HEK293 (cell line): ENCODE data around the gene LRRC74A.

ENCODE experiments used
- CTCF ChIA-PET: fragments of 350-600 bp; formaldehyde crosslinking; extraction: SDS; loops from one replicate; lab custom pipeline; 2021; ENCODE audit warnings: antibody characterized with exemption; lab: Yijun Ruan, JAX
- POLR2A ChIA-PET: fragments of 300-600 bp; formaldehyde crosslinking; extraction: SDS; loops from one replicate; lab custom pipeline; 2020; ENCODE audit warnings: antibody characterized with exemption, inconsistent platforms; lab: Yijun Ruan, JAX
- H3K27ac ChIP-seq: fragments of 200-500 bp; sonication (Bioruptor generic); 2 replicates; pipeline ENCODE4 v1.5.1; 2014; ENCODE audit warnings: low read depth, low read length, control low read depth, inconsistent platforms; ENCODE audit errors: extremely low read depth
- H3K36me3 ChIP-seq, 2 experiments: fragments of 200-500 bp in 1 of 2; sonication (Bioruptor generic) in 1 of 2; 1 replicate in 1 of 2; 2 replicates in 1 of 2; pipeline ENCODE4 v1.5.1; 2014 to 2017; ENCODE audit warnings: inconsistent platforms in 2 of 2, low read length in 2 of 2; ENCODE audit not compliant: control insufficient read depth in 2 of 2, insufficient read depth in 1 of 2
- H3K4me1 ChIP-seq: fragments of 200-500 bp; sonication (Bioruptor generic); 2 replicates; pipeline ENCODE4 v1.5.1; 2014; ENCODE audit warnings: mild to moderate bottlenecking, low read length, inconsistent platforms; ENCODE audit not compliant: control insufficient read depth, insufficient read depth
- H3K4me3 ChIP-seq: 2 replicates; pipeline ENCODE4 v1.5.1; 2011; ENCODE audit warnings: low read depth, mild to moderate bottlenecking, control low read depth, low read length, moderate library complexity
- H3K9me3 ChIP-seq: fragments of 200-500 bp; sonication (Bioruptor generic); 2 replicates; pipeline ENCODE4 v1.5.1; 2014; ENCODE audit warnings: low read depth, low read length, inconsistent platforms; ENCODE audit not compliant: control insufficient read depth, insufficient read depth
- AEBP2 ChIP-seq: fragments of 450-650 bp; formaldehyde crosslinking; IDR thresholded peaks from 2 replicates; pipeline ENCODE4 v1.5.1; 2016; ENCODE audit warnings: missing biosample characterization, missing genetic modification characterization, borderline replicate concordance
- GFI1B ChIP-seq: fragments of 450-650 bp; formaldehyde crosslinking; IDR thresholded peaks from 2 replicates; pipeline ENCODE4 v1.5.1; 2016; ENCODE audit warnings: missing biosample characterization, missing genetic modification characterization
- PRDM1 ChIP-seq: fragments of 450-650 bp; formaldehyde crosslinking; IDR thresholded peaks from 2 replicates; pipeline ENCODE4; 2016; ENCODE audit warnings: missing biosample characterization, missing genetic modification characterization
- PRDM10 ChIP-seq: fragments of 450-650 bp; formaldehyde crosslinking; IDR thresholded peaks from 2 replicates; pipeline ENCODE4 v1.5.1; 2016; ENCODE audit warnings: missing biosample characterization, missing genetic modification characterization
- REST ChIP-seq: fragments of 450-650 bp; formaldehyde crosslinking; IDR thresholded peaks from 2 replicates; pipeline ENCODE4 v1.5.1; 2016; ENCODE audit warnings: missing biosample characterization, missing genetic modification characterization
- SCRT2 ChIP-seq: fragments of 450-650 bp; formaldehyde crosslinking; IDR thresholded peaks from 2 replicates; pipeline ENCODE4 v1.5.1; 2016; ENCODE audit warnings: missing biosample characterization, missing genetic modification characterization
- TCF7L2 ChIP-seq: IDR thresholded peaks from 2 replicates; pipeline ENCODE4 v1.6.1; 2011; ENCODE audit warnings: low read depth, mild to moderate bottlenecking, inconsistent platforms, low read length, moderate library complexity, borderline replicate concordance
- ZIC2 ChIP-seq: fragments of 450-650 bp; formaldehyde crosslinking; IDR thresholded peaks from 2 replicates; pipeline ENCODE4 v1.5.1; 2016; ENCODE audit warnings: missing biosample characterization, missing genetic modification characterization
- ZNF140 ChIP-seq: fragments of 450-650 bp; formaldehyde crosslinking; IDR thresholded peaks from 2 replicates; pipeline ENCODE4 v1.5.1; 2016; ENCODE audit warnings: missing biosample characterization, missing genetic modification characterization
- ZNF24 ChIP-seq: fragments of 450-650 bp; formaldehyde crosslinking; IDR thresholded peaks from 2 replicates; pipeline ENCODE4 v1.5.1; 2016; ENCODE audit warnings: missing biosample characterization, missing genetic modification characterization
- ZNF280C ChIP-seq: fragments of 450-650 bp; formaldehyde crosslinking; IDR thresholded peaks from 2 replicates; pipeline ENCODE4 v1.5.1; 2016; ENCODE audit warnings: missing biosample characterization, missing genetic modification characterization
- ZNF302 ChIP-seq: fragments of 450-650 bp; formaldehyde crosslinking; IDR thresholded peaks from 2 replicates; pipeline ENCODE4 v1.5.1; 2016; ENCODE audit warnings: missing biosample characterization, missing genetic modification characterization, low read depth
- ZNF404 ChIP-seq: fragments of 450-650 bp; formaldehyde crosslinking; IDR thresholded peaks from 2 replicates; pipeline ENCODE4 v1.5.1; 2017; ENCODE audit warnings: missing biosample characterization, missing genetic modification characterization
- ZNF433 ChIP-seq: fragments of 450-650 bp; formaldehyde crosslinking; IDR thresholded peaks from 2 replicates; pipeline ENCODE4 v1.5.1; 2016; ENCODE audit warnings: missing biosample characterization, missing genetic modification characterization, low read depth
- ZNF514 ChIP-seq: fragments of 450-650 bp; formaldehyde crosslinking; IDR thresholded peaks from 2 replicates; pipeline ENCODE4 v1.5.1; 2016; ENCODE audit warnings: missing biosample characterization, missing genetic modification characterization
- ZNF561 ChIP-seq: fragments of 450-650 bp; IDR thresholded peaks from 2 replicates; pipeline ENCODE4 v1.5.1; 2018; ENCODE audit warnings: missing biosample characterization, missing genetic modification characterization, borderline replicate concordance
- ZNF626 ChIP-seq: fragments of 450-650 bp; sonication (Bioruptor Pico); formaldehyde crosslinking; IDR thresholded peaks from 2 replicates; pipeline ENCODE4 v1.5.1; 2018; ENCODE audit warnings: missing biosample characterization, missing genetic modification characterization, inconsistent platforms
- ZNF701 ChIP-seq: fragments of 450-650 bp; formaldehyde crosslinking; IDR thresholded peaks from 2 replicates; pipeline ENCODE4 v1.5.1; 2016; ENCODE audit warnings: missing biosample characterization, missing genetic modification characterization
- ZNF768 ChIP-seq: fragments of 450-650 bp; formaldehyde crosslinking; IDR thresholded peaks from 2 replicates; pipeline ENCODE4 v1.5.1; 2018; ENCODE audit warnings: missing biosample characterization, mild to moderate bottlenecking, missing genetic modification characterization

Gene LRRC74A

GRCh38 chr14:76808990-76809389 lies 17.2 kb upstream of the LRRC74A start:
- H3K27ac ChIP-seq, result no peak overlapping the region
- H3K36me3 ChIP-seq, result peaks cover 8 to 54% of the 10 kb centered on the region in 2 experiments
- peaks cover 14% of the 10 kb centered on the region; the same call in 1 of the 2 replicates for H3K4me1 ChIP-seq
- TF ChIP-seq ZIC2 (tag by site-specific recombination) (peak; percentile 66), ZNF302 (tag by site-specific recombination) (no peak)
- no peaks in the 10 kb centered on the region for H3K9me3 ChIP-seq
- POLR2A ChIA-PET, result no interaction called here
- H3K4me3 ChIP-seq, result no peak overlapping the region
- CTCF ChIA-PET, result interaction anchor here (4.5 to 4.9 kb wide), 2 partner anchors 24 to 99 kb away, joined by 22 to 28 read pairs; no protein-coding TSS in a partner anchor

- no peak overlapping the region for H3K27ac ChIP-seq
- ChIA-PET POLR2A (interaction anchor here (1.0 kb wide), 2 partner anchors 26 to 288 kb away, joined by 3 read pairs; no protein-coding TSS in a partner anchor), CTCF (interaction anchor here (0.6 to 4.9 kb wide), 10 partner anchors 10 to 494 kb away, joined by 3 to 28 read pairs (median 3); no protein-coding TSS in a partner anchor)
- H3K4me1 ChIP-seq, result peaks cover 14% of the 10 kb centered on the region; the same call in 1 of the 2 replicates
- TF ChIP-seq ZNF280C (tag by site-specific recombination) (no peak), PRDM1 (tag by site-specific recombination) (0 out of 2 replicates have a peak, but pooled peaks have one; percentile 16)
- H3K36me3 ChIP-seq, result peaks cover 3 to 41% of the 10 kb centered on the region in 2 experiments; a peak in 2 of 3 replicates
- H3K9me3 ChIP-seq, result no peaks in the 10 kb centered on the region
- no peak overlapping the region for H3K4me3 ChIP-seq
Measured at GRCh38 chr14:76810525-76810924, 15.7 kb upstream of the LRRC74A start.

GRCh38 chr14:76810953-76811400 lies 15.2 kb upstream of the LRRC74A start:
- Histone ChIP-seq H3K9me3 (no peaks in the 10 kb centered on the region), H3K4me3 (no peak overlapping the region), H3K4me1 (peaks cover 14% of the 10 kb centered on the region; the same call in 1 of the 2 replicates), H3K27ac (0 out of 2 replicates have a peak overlapping the region, but pooled peaks have one; percentile 25), H3K36me3 (peaks cover 0 to 37% of the 10 kb centered on the region in 2 experiments; a peak in 1 of 3 replicates)
- ChIA-PET POLR2A (interaction anchor here (0.6 to 1.0 kb wide), 4 partner anchors 20 to 288 kb away, joined by 3 to 9 read pairs (median 4); no protein-coding TSS in a partner anchor), CTCF (interaction anchor here (0.6 to 4.9 kb wide), 12 partner anchors 9 to 493 kb away, joined by 3 to 28 read pairs (median 3); no protein-coding TSS in a partner anchor)
- TF ChIP-seq SCRT2 (tag by site-specific recombination) (no peak), REST (tag by site-specific recombination) (no peak), ZNF561 (tag by site-specific recombination) (no peak), PRDM10 (tag by site-specific recombination) (peak; percentile 64; the same call in 1 of the 2 replicates), TCF7L2 (no peak), PRDM1 (tag by site-specific recombination) (no peak), ZNF626 (tag by site-specific recombination) (no peak), ZNF768 (tag by site-specific recombination) (0 out of 2 replicates have a peak, but pooled peaks have one; percentile 16), ZNF404 (tag by site-specific recombination) (no peak), AEBP2 (no peak), ZNF140 (tag by site-specific recombination) (no peak), ZNF701 (tag by site-specific recombination) (no peak), ZNF24 (tag by site-specific recombination) (no peak), ZNF433 (tag by site-specific recombination) (no peak), ZNF514 (tag by site-specific recombination) (no peak), GFI1B (tag by site-specific recombination) (no peak)
